ENCODE measurements around the gene PLEKHA5. TPM values are rescaled to one million over a fixed set of nuclear protein-coding genes. Genes with fewer than 3 reads are reported as not detected.
A peak's percentile ranks its signal among the peaks of the same experiment; 100 is the strongest.
"Not testable (repeated sequence)": the region's sequence is repeated elsewhere in the genome, so short reads cannot be mapped to it uniquely, and the experiment has no call there.

The PLEKHA5 gene
- total RNA-seq (2014; rRNA removed; shearing (Covaris generic)): 17.8 and 19.7 TPM in 2 replicates
- 13.1 and 15.4 TPM in 2 replicates for polyA plus RNA-seq (2015; cell fraction: cytosol; rRNA removed)
- polyA plus RNA-seq (2015; cell fraction: nucleus; rRNA removed): 23.6 and 26.1 TPM in 2 replicates

- peak; percentile 45 for DNase-seq (ENCODE audit: low read depth)
These were observed at the start of gene PLEKHA5 for GRCh38 chr12:19129486-19130223. TSS of gene PLEKHA5 (plus strand) at chr12:19129733. CDS start at chr12:19129800, 67 bp downstream.

GRCh38 chr12:19080918-19081317, 48.6 kb upstream of the PLEKHA5 start:
- no peak for DNase-seq (ENCODE audit: low read depth)

- DNase-seq (ENCODE audit: low read depth): no peak
These were observed 47.1 kb upstream of the PLEKHA5 start for GRCh38 chr12:19082365-19082911.

GRCh38 chr12:19084547-19084946, 45.0 kb upstream of the PLEKHA5 start:
- DNase-seq (ENCODE audit: low read depth): no peak

GRCh38 chr12:19085090-19085489, 44.4 kb upstream of the PLEKHA5 start:
- DNase-seq (ENCODE audit: low read depth): peak; percentile 75

GRCh38 chr12:19088606-19089005, 40.9 kb upstream of the PLEKHA5 start:
- DNase-seq (ENCODE audit: low read depth): no peak

- DNase-seq (ENCODE audit: low read depth): not testable (repeated sequence)
These were observed 37.1 kb upstream of the PLEKHA5 start for GRCh38 chr12:19092482-19092881.

- no peak for DNase-seq (ENCODE audit: low read depth)
These were observed 36.3 kb upstream of the PLEKHA5 start for GRCh38 chr12:19093218-19093617.

- no peak for DNase-seq (ENCODE audit: low read depth)
These were observed 34.2 kb upstream of the PLEKHA5 start for GRCh38 chr12:19095331-19095730.

GRCh38 chr12:19095756-19096480, 33.6 kb upstream of the PLEKHA5 start:
- DNase-seq (ENCODE audit: low read depth): peak; percentile 57

- no peak for DNase-seq (ENCODE audit: low read depth)
These were observed 24.1 kb upstream of the PLEKHA5 start for GRCh38 chr12:19105463-19105862.

- DNase-seq (ENCODE audit: low read depth): no peak
These were observed 21.8 kb upstream of the PLEKHA5 start for GRCh38 chr12:19107750-19108149.

- no peak for DNase-seq (ENCODE audit: low read depth)
These were observed 19.2 kb upstream of the PLEKHA5 start for GRCh38 chr12:19110221-19110940.

GRCh38 chr12:19113464-19113863, 16.1 kb upstream of the PLEKHA5 start:
- DNase-seq (ENCODE audit: low read depth): no peak

- DNase-seq (ENCODE audit: low read depth): no peak
These were observed 14.2 kb upstream of the PLEKHA5 start for GRCh38 chr12:19115285-19115684.

- no peak for DNase-seq (ENCODE audit: low read depth)
These were observed 10.1 kb upstream of the PLEKHA5 start for GRCh38 chr12:19119440-19119839.

- peak; percentile 70 for DNase-seq (ENCODE audit: low read depth)
These were observed 8.7 kb upstream of the PLEKHA5 start for GRCh38 chr12:19120795-19121194.

GRCh38 chr12:19121449-19122018, 8.0 kb upstream of the PLEKHA5 start:
- DNase-seq (ENCODE audit: low read depth): peak; percentile 17

- DNase-seq (ENCODE audit: low read depth): peak; percentile 47
These were observed 4.2 kb upstream of the PLEKHA5 start for GRCh38 chr12:19125325-19125724.

GRCh38 chr12:19127270-19127669, 2.3 kb upstream of the PLEKHA5 start:
- DNase-seq (ENCODE audit: low read depth): no peak

- no peak for DNase-seq (ENCODE audit: low read depth)
These were observed 1.0 kb upstream of the PLEKHA5 start for GRCh38 chr12:19128485-19128884.

All from HT1080 (cell line).